Sigmoid colon (tissue), 3 donors: ENCODE data around the gene TOP3B.

Experiments
- POLR2A ChIP-seq, 2 donors: fragments of 450-650 bp; IDR thresholded peaks; one replicate each; pipeline ENCODE4 v1.6.1; 2016; ENCODE audit warnings: antibody characterized with exemption in 2 of 2, mild to moderate bottlenecking in 2 of 2, moderate library complexity in 2 of 2
- TF ChIP-seq, protein P1 (sequence below), 4 experiments: fragments of 450-650 bp in 3 of 4; fragments of 200-600 bp in 1 of 4; IDR thresholded peaks; one replicate each; pipeline ENCODE4 v1.5.1; 2016 to 2019; ENCODE audit warnings: antibody characterized with exemption in 4 of 4, mild to moderate bottlenecking in 3 of 4, moderate library complexity in 2 of 4

GRCh38 chr22:22013559-22014284 lies 31.1 kb upstream of the TOP3B start:
- TF ChIP-seq, protein P1, sequence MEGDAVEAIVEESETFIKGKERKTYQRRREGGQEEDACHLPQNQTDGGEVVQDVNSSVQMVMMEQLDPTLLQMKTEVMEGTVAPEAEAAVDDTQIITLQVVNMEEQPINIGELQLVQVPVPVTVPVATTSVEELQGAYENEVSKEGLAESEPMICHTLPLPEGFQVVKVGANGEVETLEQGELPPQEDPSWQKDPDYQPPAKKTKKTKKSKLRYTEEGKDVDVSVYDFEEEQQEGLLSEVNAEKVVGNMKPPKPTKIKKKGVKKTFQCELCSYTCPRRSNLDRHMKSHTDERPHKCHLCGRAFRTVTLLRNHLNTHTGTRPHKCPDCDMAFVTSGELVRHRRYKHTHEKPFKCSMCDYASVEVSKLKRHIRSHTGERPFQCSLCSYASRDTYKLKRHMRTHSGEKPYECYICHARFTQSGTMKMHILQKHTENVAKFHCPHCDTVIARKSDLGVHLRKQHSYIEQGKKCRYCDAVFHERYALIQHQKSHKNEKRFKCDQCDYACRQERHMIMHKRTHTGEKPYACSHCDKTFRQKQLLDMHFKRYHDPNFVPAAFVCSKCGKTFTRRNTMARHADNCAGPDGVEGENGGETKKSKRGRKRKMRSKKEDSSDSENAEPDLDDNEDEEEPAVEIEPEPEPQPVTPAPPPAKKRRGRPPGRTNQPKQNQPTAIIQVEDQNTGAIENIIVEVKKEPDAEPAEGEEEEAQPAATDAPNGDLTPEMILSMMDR (IDR thresholded peaks at IDR 0.05): no peak
- no peak for TF ChIP-seq POLR2A (IDR thresholded peaks at IDR 0.05)
